PC-9 (cell line): ENCODE results near the gene ZNF282.

ENCODE experiments used
- CTCF ChIP-seq: fragments of 200-600 bp; sonication (generic); conservative IDR thresholded peaks from 2 replicates; pipeline ENCODE4 v1.6.1; 2017; ENCODE audit warnings: mixed run types, antibody characterized with exemption, mild to moderate bottlenecking, moderate library complexity
- EZH2 ChIP-seq: fragments of 200-600 bp; sonication (generic); IDR thresholded peaks from 2 replicates; pipeline ENCODE4 v1.8.0; 2017; ENCODE audit warnings: antibody characterized with exemption, low read depth

GRCh38 chr7:149154056-149154455, 41.3 kb upstream of the ZNF282 start:
- TF ChIP-seq CTCF (no peak), EZH2 (no peak)
